ENCODE results near the gene MYCT1.

The MYCT1 gene

GRCh38 chr6:152745509-152746171 is 47.9 kb downstream of the MYCT1 start:
- no peak for DNase-seq (ENCODE audit: low read depth)
- H3K4me3 ChIP-seq (ENCODE audit: low read length) = no peak overlapping the region
- TF ChIP-seq CTCF (conservative IDR thresholded peaks at IDR 0.05; ENCODE audit: low read length) = no peak

- no peak overlapping the region for H3K4me3 ChIP-seq (ENCODE audit: low read length)
- no peak for TF ChIP-seq CTCF (conservative IDR thresholded peaks at IDR 0.05; ENCODE audit: low read length)
- peak; percentile 76 for DNase-seq (ENCODE audit: low read depth)
Observed at GRCh38 chr6:152746172-152746553, 48.5 kb downstream of the MYCT1 start.

GRCh38 chr6:152748843-152749242 is 51.1 kb downstream of the MYCT1 start:
- peak; percentile 32 for TF ChIP-seq CTCF (conservative IDR thresholded peaks at IDR 0.05; ENCODE audit: low read length)
- no peak overlapping the region for H3K4me3 ChIP-seq (ENCODE audit: low read length)
- DNase-seq (ENCODE audit: low read depth) = peak; percentile 17

GRCh38 chr6:152749336-152749735 is 51.6 kb downstream of the MYCT1 start:
- TF ChIP-seq CTCF (conservative IDR thresholded peaks at IDR 0.05; ENCODE audit: low read length) = no peak

GRCh38 chr6:152750694-152751093 is 53.0 kb downstream of the MYCT1 start, which contains the start of gene VIP:
Gene VIP (plus strand): TSS chr6:152750797. CDS start chr6:152752178, 1,381 bp downstream.
- TF ChIP-seq CTCF (conservative IDR thresholded peaks at IDR 0.05; ENCODE audit: low read length) = no peak
- no peak within 1 kb of the TSS for H3K4me3 ChIP-seq (ENCODE audit: low read length)
- peak; percentile 40 for DNase-seq (ENCODE audit: low read depth)

More at GRCh38 chr6:152749336-152749735, 51.6 kb downstream of the MYCT1 start:
- DNase-seq (ENCODE audit: low read depth) = no peak
- no peak overlapping the region for H3K4me3 ChIP-seq (ENCODE audit: low read length)

- TF ChIP-seq CTCF (conservative IDR thresholded peaks at IDR 0.05; ENCODE audit: low read length) = no peak
- DNase-seq (ENCODE audit: low read depth) = no peak
- H3K4me3 ChIP-seq (ENCODE audit: low read length) = no peak overlapping the region
Observed at GRCh38 chr6:152765331-152765730, 67.6 kb downstream of the MYCT1 start.

- DNase-seq (ENCODE audit: low read depth) = no peak
- H3K4me3 ChIP-seq (ENCODE audit: low read length) = no peak overlapping the region
- no peak for TF ChIP-seq CTCF (conservative IDR thresholded peaks at IDR 0.05; ENCODE audit: low read length)
Observed at GRCh38 chr6:152769159-152769558, 71.5 kb downstream of the MYCT1 start.

Data from AG10803 (cell line).